GM12878 (cell line): ENCODE data around the gene GNG3.

ENCODE experiments used
- CHD4 ChIP-seq: fragments of 200-600 bp; sonication (generic); IDR thresholded peaks from 2 replicates; pipeline ENCODE4 v1.6.1; 2016; ENCODE audit warnings: mild to moderate bottlenecking
- HCFC1 ChIP-seq: fragments of 150-350 bp; IDR thresholded peaks from 2 replicates; pipeline ENCODE4 v1.6.1; 2014; ENCODE audit warnings: low read length
- POLR2A ChIP-seq: IDR thresholded peaks from 2 replicates; pipeline ENCODE4 v1.6.1; 2011; ENCODE audit warnings: low read depth, mild to moderate bottlenecking, low read length
- RB1 ChIP-seq: fragments of 450-650 bp; formaldehyde crosslinking; IDR thresholded peaks from 2 replicates; pipeline ENCODE4 v1.6.1; 2017; ENCODE audit warnings: mild to moderate bottlenecking, borderline replicate concordance
- SIN3A ChIP-seq: IDR thresholded peaks from 2 replicates; pipeline ENCODE4 v1.6.1; 2012; ENCODE audit warnings: low read depth, low read length, improper control_type of control experiment
- TF ChIP-seq, protein P1 (sequence below): IDR thresholded peaks from 2 replicates; pipeline ENCODE4 v1.6.1; 2012; ENCODE audit warnings: low read length, inconsistent platforms
- TF ChIP-seq, protein P2 (sequence below), 3 experiments: IDR thresholded peaks in 2 of 3; conservative IDR thresholded peaks in 1 of 3; 2 replicates each; pipeline ENCODE4 v1.5.1; 2011; ENCODE audit warnings: low read depth in 3 of 3, low read length in 3 of 3, mild to moderate bottlenecking in 3 of 3, control low read depth in 2 of 3, moderate library complexity in 2 of 3, inconsistent platforms in 1 of 3, mixed read lengths in 1 of 3; ENCODE audit not compliant: control insufficient read depth in 2 of 3, insufficient read depth in 1 of 3; ENCODE audit errors: extremely low read depth in 1 of 3

DNA sequence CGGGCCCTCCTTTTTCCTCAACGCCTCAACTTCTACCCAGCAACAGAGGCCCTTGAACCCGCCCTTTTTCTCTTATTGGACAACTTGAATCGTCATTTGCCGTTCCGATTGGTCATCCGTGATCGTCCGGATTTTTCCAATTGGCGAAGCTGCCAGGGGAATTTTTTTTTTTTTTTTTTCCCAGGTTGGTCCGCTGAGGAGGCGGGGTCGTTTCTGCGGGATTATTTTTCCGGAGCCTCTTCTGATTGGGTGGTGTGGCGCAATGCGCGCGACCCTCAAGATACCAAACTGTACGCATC is 20.3 kb downstream of the GNG3 start:
- TF ChIP-seq, protein P1, sequence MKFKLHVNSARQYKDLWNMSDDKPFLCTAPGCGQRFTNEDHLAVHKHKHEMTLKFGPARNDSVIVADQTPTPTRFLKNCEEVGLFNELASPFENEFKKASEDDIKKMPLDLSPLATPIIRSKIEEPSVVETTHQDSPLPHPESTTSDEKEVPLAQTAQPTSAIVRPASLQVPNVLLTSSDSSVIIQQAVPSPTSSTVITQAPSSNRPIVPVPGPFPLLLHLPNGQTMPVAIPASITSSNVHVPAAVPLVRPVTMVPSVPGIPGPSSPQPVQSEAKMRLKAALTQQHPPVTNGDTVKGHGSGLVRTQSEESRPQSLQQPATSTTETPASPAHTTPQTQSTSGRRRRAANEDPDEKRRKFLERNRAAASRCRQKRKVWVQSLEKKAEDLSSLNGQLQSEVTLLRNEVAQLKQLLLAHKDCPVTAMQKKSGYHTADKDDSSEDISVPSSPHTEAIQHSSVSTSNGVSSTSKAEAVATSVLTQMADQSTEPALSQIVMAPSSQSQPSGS, result no peak
- TF ChIP-seq, protein P2, sequence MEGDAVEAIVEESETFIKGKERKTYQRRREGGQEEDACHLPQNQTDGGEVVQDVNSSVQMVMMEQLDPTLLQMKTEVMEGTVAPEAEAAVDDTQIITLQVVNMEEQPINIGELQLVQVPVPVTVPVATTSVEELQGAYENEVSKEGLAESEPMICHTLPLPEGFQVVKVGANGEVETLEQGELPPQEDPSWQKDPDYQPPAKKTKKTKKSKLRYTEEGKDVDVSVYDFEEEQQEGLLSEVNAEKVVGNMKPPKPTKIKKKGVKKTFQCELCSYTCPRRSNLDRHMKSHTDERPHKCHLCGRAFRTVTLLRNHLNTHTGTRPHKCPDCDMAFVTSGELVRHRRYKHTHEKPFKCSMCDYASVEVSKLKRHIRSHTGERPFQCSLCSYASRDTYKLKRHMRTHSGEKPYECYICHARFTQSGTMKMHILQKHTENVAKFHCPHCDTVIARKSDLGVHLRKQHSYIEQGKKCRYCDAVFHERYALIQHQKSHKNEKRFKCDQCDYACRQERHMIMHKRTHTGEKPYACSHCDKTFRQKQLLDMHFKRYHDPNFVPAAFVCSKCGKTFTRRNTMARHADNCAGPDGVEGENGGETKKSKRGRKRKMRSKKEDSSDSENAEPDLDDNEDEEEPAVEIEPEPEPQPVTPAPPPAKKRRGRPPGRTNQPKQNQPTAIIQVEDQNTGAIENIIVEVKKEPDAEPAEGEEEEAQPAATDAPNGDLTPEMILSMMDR (IDR thresholded peaks at IDR 0.05 in 2 of 3, conservative IDR thresholded peaks at IDR 0.05 in 1 of 3; ENCODE audit: control insufficient read depth in 2 of 3, extremely low read depth in 1 of 3, insufficient read depth in 1 of 3, low read depth in 3 of 3, low read length in 3 of 3), result no peak
- TF ChIP-seq HCFC1 (no peak), CHD4 (no peak), POLR2A (no peak), RB1 (no peak), SIN3A (no peak)
